ENCODE measurements around the gene PDZD8. TPM values are rescaled to one million over a fixed set of nuclear protein-coding genes. Genes with fewer than 3 reads are reported as not detected.
"Not testable (repeated sequence)": the region's sequence is repeated elsewhere in the genome, so short reads cannot be mapped to it uniquely, and the experiment has no call there.

PDZD8 gene
- total RNA-seq, 1 donor from 2014 or later: 13.2 TPM

GRCh38 chr10:117300671-117301070 lies 74.6 kb downstream of the PDZD8 start:
- no peak for DNase-seq
- no peak for ATAC-seq (ENCODE audit: low read depth)
- peaks cover 16% of the 10 kb centered on the region for H3K9me3 Mint-ChIP-seq
- intact Hi-C loops (cut with micrococcal nuclease): no loop called here
- TF ChIP-seq CTCF (IDR thresholded peaks at IDR 0.05): no peak
- no peak overlapping the region for H3K4me3 Mint-ChIP-seq
- ChIA-PET POLR2A (no interaction called here), CTCF (interaction anchor here (1.8 kb wide), 1 partner anchor 84 kb away, joined by 4 read pairs; no protein-coding TSS in a partner anchor)
- no peak overlapping the region for H3K27ac Mint-ChIP-seq
- H3K27me3 Mint-ChIP-seq: no peaks in the 10 kb centered on the region
- H3K4me1 Mint-ChIP-seq: peaks cover 5% of the 10 kb centered on the region
- peaks cover 32% of the 10 kb centered on the region for H3K36me3 Mint-ChIP-seq (ENCODE audit: low read depth)

- H3K4me3 Mint-ChIP-seq: no peak overlapping the region
- ATAC-seq (ENCODE audit: low read depth) (no peak), DNase-seq (no peak)
- H3K9me3 Mint-ChIP-seq: peaks cover 16% of the 10 kb centered on the region
- no peaks in the 10 kb centered on the region for H3K27me3 Mint-ChIP-seq
- H3K27ac Mint-ChIP-seq: no peak overlapping the region
- TF ChIP-seq CTCF (IDR thresholded peaks at IDR 0.05): no peak
- ChIA-PET CTCF (interaction anchor here (1.2 to 1.4 kb wide), 2 partner anchors 19 to 83 kb away, joined by 3 to 5 read pairs; no protein-coding TSS in a partner anchor), POLR2A (no interaction called here)
- H3K4me1 Mint-ChIP-seq: peaks cover 2% of the 10 kb centered on the region
- peaks cover 27% of the 10 kb centered on the region for H3K36me3 Mint-ChIP-seq (ENCODE audit: low read depth)
- intact Hi-C loops (cut with micrococcal nuclease): no loop called here
These were observed 75.8 kb downstream of the PDZD8 start for GRCh38 chr10:117299435-117299834.

- H3K4me1 Mint-ChIP-seq: no peaks in the 10 kb centered on the region
- POLR2A ChIA-PET: no interaction called here
- intact Hi-C loops (cut with micrococcal nuclease): no loop called here
- H3K36me3 Mint-ChIP-seq (ENCODE audit: low read depth): peaks cover 16% of the 10 kb centered on the region
- H3K9me3 Mint-ChIP-seq: peaks cover 12% of the 10 kb centered on the region
- H3K27ac Mint-ChIP-seq: no peak overlapping the region
- ATAC-seq (ENCODE audit: low read depth): no peak
- H3K4me3 Mint-ChIP-seq: no peak overlapping the region
- TF ChIP-seq CTCF (IDR thresholded peaks at IDR 0.05): no peak
- DNase-seq: no peak
- no peaks in the 10 kb centered on the region for H3K27me3 Mint-ChIP-seq
- CTCF ChIA-PET: interaction anchor here (1.4 kb wide), 1 partner anchor 20 kb away, joined by 3 read pairs; no protein-coding TSS in a partner anchor
These were observed 77.0 kb downstream of the PDZD8 start for GRCh38 chr10:117298219-117298618.

- no peak for DNase-seq
- no peaks in the 10 kb centered on the region for H3K4me1 Mint-ChIP-seq
- peaks cover 4% of the 10 kb centered on the region for H3K9me3 Mint-ChIP-seq
- no peak overlapping the region for H3K27ac Mint-ChIP-seq
- peaks cover 6% of the 10 kb centered on the region for H3K36me3 Mint-ChIP-seq (ENCODE audit: low read depth)
- ATAC-seq (ENCODE audit: low read depth): no peak
- intact Hi-C loops (cut with micrococcal nuclease): no loop called here
- H3K27me3 Mint-ChIP-seq: no peaks in the 10 kb centered on the region
- POLR2A ChIA-PET: no interaction called here
- H3K4me3 Mint-ChIP-seq: no peak overlapping the region
- CTCF ChIA-PET: no interaction called here
- no peak for TF ChIP-seq CTCF (IDR thresholded peaks at IDR 0.05)
These were observed 80.5 kb downstream of the PDZD8 start for GRCh38 chr10:117294735-117295134.

GRCh38 chr10:117294039-117294645 lies 81.1 kb downstream of the PDZD8 start:
- Mint-ChIP-seq H3K4me1 (no peaks in the 10 kb centered on the region), H3K36me3 (ENCODE audit: low read depth) (peaks cover 10% of the 10 kb centered on the region), H3K27ac (no peak overlapping the region), H3K4me3 (no peak overlapping the region), H3K27me3 (no peaks in the 10 kb centered on the region), H3K9me3 (peaks cover under 1% of the 10 kb centered on the region)
- CTCF ChIA-PET: no interaction called here
- ATAC-seq (ENCODE audit: low read depth): no peak
- intact Hi-C loops (cut with micrococcal nuclease): no loop called here
- no peak for DNase-seq
- TF ChIP-seq CTCF (IDR thresholded peaks at IDR 0.05): no peak
- POLR2A ChIA-PET: no interaction called here

GRCh38 chr10:117290872-117291271 lies 84.4 kb downstream of the PDZD8 start:
- POLR2A ChIA-PET; ATAC-seq (ENCODE audit: low read depth); DNase-seq; intact Hi-C loops (cut with micrococcal nuclease); H3K9me3 Mint-ChIP-seq; H3K27me3 Mint-ChIP-seq; H3K4me1 Mint-ChIP-seq; H3K4me3 Mint-ChIP-seq; CTCF ChIA-PET; H3K27ac Mint-ChIP-seq: not testable (repeated sequence)
- H3K36me3 Mint-ChIP-seq (ENCODE audit: low read depth): peaks cover 11% of the 10 kb centered on the region
